ENCODE measurements around the gene INIP. TPM values are rescaled to one million over a fixed set of nuclear protein-coding genes. Genes with fewer than 3 reads are reported as not detected.
"Not testable (repeated sequence)": the region's sequence is repeated elsewhere in the genome, so short reads cannot be mapped to it uniquely, and the experiment has no call there.

Gene INIP
- total and polyA plus RNA-seq, 2 experiments from 2014 or later, result 13.1 to 18.9 TPM

DNA sequence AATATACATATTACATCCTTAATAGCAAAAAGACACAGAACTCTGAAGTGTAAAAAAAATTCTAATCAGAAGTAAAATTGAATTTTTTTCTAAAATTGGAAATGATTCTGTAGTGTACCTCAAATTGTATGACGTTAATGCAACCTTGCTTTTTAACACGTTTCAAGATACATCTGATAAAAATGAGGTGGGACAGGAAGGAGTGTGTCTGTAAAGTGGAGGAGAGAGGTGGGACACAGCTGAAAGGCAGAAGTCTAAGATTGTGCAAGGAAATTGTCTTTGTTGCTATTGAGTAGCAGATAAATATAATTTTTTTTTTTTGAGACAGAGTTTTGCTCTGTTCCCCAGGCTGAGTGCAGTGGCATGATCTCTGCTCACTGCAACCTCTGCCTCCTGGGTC, 17.0 kb upstream of the INIP start:
- Histone ChIP-seq H3K4me3 (no peak overlapping the region), H3K27me3 (no peaks in the 10 kb centered on the region), H3K27ac (no peak overlapping the region), H3K36me3 (no peaks in the 10 kb centered on the region), H3K4me1 (ENCODE audit: low read depth) (no peaks in the 10 kb centered on the region), H3K9me3 (ENCODE audit: low read depth) (no peaks in the 10 kb centered on the region)
- TF ChIP-seq, protein P1, sequence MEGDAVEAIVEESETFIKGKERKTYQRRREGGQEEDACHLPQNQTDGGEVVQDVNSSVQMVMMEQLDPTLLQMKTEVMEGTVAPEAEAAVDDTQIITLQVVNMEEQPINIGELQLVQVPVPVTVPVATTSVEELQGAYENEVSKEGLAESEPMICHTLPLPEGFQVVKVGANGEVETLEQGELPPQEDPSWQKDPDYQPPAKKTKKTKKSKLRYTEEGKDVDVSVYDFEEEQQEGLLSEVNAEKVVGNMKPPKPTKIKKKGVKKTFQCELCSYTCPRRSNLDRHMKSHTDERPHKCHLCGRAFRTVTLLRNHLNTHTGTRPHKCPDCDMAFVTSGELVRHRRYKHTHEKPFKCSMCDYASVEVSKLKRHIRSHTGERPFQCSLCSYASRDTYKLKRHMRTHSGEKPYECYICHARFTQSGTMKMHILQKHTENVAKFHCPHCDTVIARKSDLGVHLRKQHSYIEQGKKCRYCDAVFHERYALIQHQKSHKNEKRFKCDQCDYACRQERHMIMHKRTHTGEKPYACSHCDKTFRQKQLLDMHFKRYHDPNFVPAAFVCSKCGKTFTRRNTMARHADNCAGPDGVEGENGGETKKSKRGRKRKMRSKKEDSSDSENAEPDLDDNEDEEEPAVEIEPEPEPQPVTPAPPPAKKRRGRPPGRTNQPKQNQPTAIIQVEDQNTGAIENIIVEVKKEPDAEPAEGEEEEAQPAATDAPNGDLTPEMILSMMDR (IDR thresholded peaks at IDR 0.05; ENCODE audit: low read depth, low read length), result no peak
- DNase-seq (ENCODE audit: low read depth in 1 of 2, low spot score in 1 of 2), result no peak

DNA sequence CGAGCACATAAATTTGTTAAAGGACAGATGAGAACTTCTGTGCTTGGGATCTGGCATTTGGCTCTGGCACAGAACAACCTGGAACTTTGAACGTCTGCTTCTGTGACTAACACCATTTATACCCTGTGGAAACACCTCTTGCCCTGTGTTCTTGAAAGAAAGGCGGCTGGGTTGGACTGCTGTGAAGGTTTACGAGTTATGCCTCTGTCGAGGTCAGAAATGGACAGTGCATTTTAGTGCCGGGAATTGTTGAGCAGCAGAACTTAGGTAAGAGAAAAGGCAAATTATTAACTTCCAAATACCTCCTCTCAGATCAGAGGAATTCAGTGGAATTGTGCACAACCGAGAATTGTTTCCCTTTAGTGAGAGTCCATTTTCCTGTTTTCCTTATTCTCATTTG, 14.1 kb upstream of the INIP start:
- Histone ChIP-seq H3K27ac (no peak overlapping the region), H3K9me3 (ENCODE audit: low read depth) (no peaks in the 10 kb centered on the region), H3K36me3 (no peaks in the 10 kb centered on the region), H3K4me1 (ENCODE audit: low read depth) (no peaks in the 10 kb centered on the region), H3K27me3 (no peaks in the 10 kb centered on the region), H3K4me3 (no peak overlapping the region)
- DNase-seq (ENCODE audit: low read depth in 1 of 2, low spot score in 1 of 2), result no peak
- TF ChIP-seq, protein P1 (IDR thresholded peaks at IDR 0.05; ENCODE audit: low read depth, low read length), result no peak

DNA sequence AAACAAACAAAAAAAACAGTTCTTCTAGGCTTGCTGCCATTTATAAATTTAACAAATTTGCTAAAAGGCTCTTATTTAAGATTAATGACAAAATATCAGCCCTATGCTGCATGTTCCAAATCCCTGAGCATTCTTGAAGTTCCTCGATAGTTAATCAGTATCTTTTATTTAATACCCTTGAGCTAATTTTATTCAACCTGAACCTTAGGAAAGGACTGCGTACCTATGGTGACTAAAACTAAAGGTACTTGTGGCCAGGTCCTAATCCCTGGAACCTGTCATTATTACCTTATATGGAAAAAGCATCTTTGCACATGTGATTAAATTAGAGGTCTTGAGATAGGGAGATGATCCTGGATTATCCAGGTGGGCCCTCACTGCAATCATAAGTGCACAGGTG, 10.5 kb upstream of the INIP start:
- Histone ChIP-seq H3K27ac (no peak overlapping the region), H3K27me3 (no peaks in the 10 kb centered on the region), H3K4me1 (ENCODE audit: low read depth) (no peaks in the 10 kb centered on the region), H3K9me3 (ENCODE audit: low read depth) (no peaks in the 10 kb centered on the region), H3K36me3 (no peaks in the 10 kb centered on the region), H3K4me3 (no peak overlapping the region)
- DNase-seq (ENCODE audit: low read depth in 1 of 2, low spot score in 1 of 2), result no peak
- TF ChIP-seq, protein P1 (IDR thresholded peaks at IDR 0.05; ENCODE audit: low read depth, low read length), result no peak

DNA sequence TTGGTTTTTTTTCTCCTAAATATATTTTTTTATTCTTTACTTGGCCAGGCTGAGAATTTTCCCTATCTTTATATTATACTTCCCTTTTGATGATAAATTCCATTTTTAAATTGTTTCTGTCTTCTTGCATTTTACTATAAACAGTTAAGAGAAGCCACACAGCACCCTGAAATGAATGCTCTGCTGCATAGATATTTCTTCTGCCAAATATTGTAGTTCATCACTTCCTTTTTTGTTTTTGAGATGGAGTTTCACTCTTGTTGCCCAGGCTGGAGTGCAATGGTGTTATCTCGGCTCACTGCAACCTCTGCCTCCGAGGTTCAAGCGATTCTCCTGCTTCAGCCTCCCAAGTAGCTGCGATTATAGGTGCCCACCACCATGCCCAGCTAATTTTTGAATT, 8.5 kb upstream of the INIP start:
- no peaks in the 10 kb centered on the region for H3K36me3 ChIP-seq
- no peaks in the 10 kb centered on the region for H3K9me3 ChIP-seq (ENCODE audit: low read depth)
- no peaks in the 10 kb centered on the region for H3K27me3 ChIP-seq
- no peak for DNase-seq (ENCODE audit: low read depth in 1 of 2, low spot score in 1 of 2)
- H3K27ac ChIP-seq, result no peak overlapping the region
- TF ChIP-seq, protein P1 (IDR thresholded peaks at IDR 0.05; ENCODE audit: low read depth, low read length), result no peak
- no peaks in the 10 kb centered on the region for H3K4me1 ChIP-seq (ENCODE audit: low read depth)
- no peak overlapping the region for H3K4me3 ChIP-seq

DNA sequence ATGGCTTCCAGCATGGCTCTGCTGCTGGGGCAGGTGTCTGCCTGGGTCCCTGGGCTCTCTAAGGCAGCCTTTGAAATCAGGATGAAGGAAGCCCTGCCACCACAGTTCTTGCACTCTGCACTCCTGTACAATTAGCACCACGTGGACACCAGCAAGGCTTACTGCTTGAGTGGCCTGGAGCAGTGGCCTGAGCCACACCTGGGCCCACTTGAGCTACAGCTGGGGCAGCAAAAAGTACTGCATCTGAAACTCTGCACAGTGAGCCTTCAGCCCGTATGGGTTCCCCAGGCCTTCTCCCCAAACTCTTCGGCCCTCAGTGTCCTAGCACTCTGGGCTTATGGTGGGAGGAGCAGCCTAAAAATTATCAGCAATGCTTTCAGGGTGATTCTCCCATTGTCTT, 8.0 kb upstream of the INIP start:
- no peak overlapping the region for H3K27ac ChIP-seq
- TF ChIP-seq, protein P1 (IDR thresholded peaks at IDR 0.05; ENCODE audit: low read depth, low read length), result no peak
- H3K4me3 ChIP-seq, result no peak overlapping the region
- H3K36me3 ChIP-seq, result no peaks in the 10 kb centered on the region
- no peaks in the 10 kb centered on the region for H3K4me1 ChIP-seq (ENCODE audit: low read depth)
- H3K9me3 ChIP-seq (ENCODE audit: low read depth), result no peaks in the 10 kb centered on the region
- no peak for DNase-seq (ENCODE audit: low read depth in 1 of 2, low spot score in 1 of 2)
- H3K27me3 ChIP-seq, result no peaks in the 10 kb centered on the region

DNA sequence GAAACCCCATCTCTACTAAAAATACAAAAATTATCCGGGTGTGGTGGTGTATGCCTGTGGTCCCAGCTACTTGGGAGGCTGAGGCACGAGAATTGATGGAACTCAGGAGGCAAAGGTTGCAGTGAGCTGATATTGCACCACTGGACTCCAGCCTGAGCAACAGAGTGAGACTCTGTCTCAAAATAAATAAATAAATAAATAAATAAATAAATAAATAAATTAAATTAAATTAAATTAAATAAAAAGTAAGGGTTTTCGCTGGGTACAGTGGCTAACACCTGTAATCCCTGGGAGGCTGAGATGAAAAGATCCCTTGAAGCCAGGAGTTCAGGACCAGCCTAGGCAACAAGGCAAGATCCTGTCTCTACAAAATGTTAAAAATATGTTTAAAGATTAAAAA, 4.8 kb upstream of the INIP start:
- not testable (repeated sequence) for H3K27me3 ChIP-seq; H3K4me1 ChIP-seq (ENCODE audit: low read depth); H3K4me3 ChIP-seq; H3K9me3 ChIP-seq (ENCODE audit: low read depth); H3K36me3 ChIP-seq; H3K27ac ChIP-seq; DNase-seq (ENCODE audit: low read depth in 1 of 2, low spot score in 1 of 2)
